Endothelial cell (in vitro differentiated cells): ENCODE results near the gene DENND6B. TPM values are rescaled to one million over a fixed set of nuclear protein-coding genes. Genes with fewer than 3 reads are reported as not detected.

Source experiments
- DNase-seq: peaks from one replicate; pipeline ENCODE4 v3.0.0; 2021; ENCODE audit warnings: low spot score
- H3K27ac Mint-ChIP-seq: one replicate; pipeline ENCODE4 v1.8.0; 2021; ENCODE audit warnings: mixed read lengths, inconsistent platforms; ENCODE audit not compliant: unreplicated experiment
- H3K27me3 Mint-ChIP-seq: one replicate; pipeline ENCODE4 v1.8.0; 2021; ENCODE audit warnings: mild to moderate bottlenecking, moderate library complexity, mixed read lengths, inconsistent platforms; ENCODE audit not compliant: unreplicated experiment
- H3K36me3 Mint-ChIP-seq: one replicate; pipeline ENCODE4 v1.8.0; 2021; ENCODE audit warnings: mild to moderate bottlenecking, low read depth, mixed read lengths, inconsistent platforms; ENCODE audit not compliant: unreplicated experiment
- H3K4me1 Mint-ChIP-seq: one replicate; pipeline ENCODE4 v1.8.0; 2021; ENCODE audit warnings: mild to moderate bottlenecking, mixed read lengths, inconsistent platforms; ENCODE audit not compliant: unreplicated experiment
- H3K4me3 Mint-ChIP-seq: one replicate; pipeline ENCODE4 v1.8.0; 2021; ENCODE audit warnings: mild to moderate bottlenecking, mixed read lengths, inconsistent platforms; ENCODE audit not compliant: unreplicated experiment
- H3K9me3 Mint-ChIP-seq: one replicate; pipeline ENCODE4 v1.8.0; 2021; ENCODE audit warnings: mixed read lengths, inconsistent platforms; ENCODE audit not compliant: unreplicated experiment
- total RNA-seq: library from RNA; stranded (reverse); fragmentation: NEBNext Ultra II Directional; extraction: Animal tissue kit (Norgen Biotek cat#: 25700); gene quantifications from one replicate; pipeline ENCODE4 v1.2.1, GENCODE V29; 2021; ENCODE audit not compliant: unreplicated experiment
- TF ChIP-seq, protein P1 (sequence below): fragments of 200-600 bp; sonication (generic); IDR thresholded peaks from one replicate; pipeline ENCODE4 v1.5.0; 2021; ENCODE audit warnings: antibody characterized with exemption; ENCODE audit not compliant: unreplicated experiment

The DENND6B gene
- total RNA-seq, 1 donor from 2014 or later, result 3.6 TPM

DNA sequence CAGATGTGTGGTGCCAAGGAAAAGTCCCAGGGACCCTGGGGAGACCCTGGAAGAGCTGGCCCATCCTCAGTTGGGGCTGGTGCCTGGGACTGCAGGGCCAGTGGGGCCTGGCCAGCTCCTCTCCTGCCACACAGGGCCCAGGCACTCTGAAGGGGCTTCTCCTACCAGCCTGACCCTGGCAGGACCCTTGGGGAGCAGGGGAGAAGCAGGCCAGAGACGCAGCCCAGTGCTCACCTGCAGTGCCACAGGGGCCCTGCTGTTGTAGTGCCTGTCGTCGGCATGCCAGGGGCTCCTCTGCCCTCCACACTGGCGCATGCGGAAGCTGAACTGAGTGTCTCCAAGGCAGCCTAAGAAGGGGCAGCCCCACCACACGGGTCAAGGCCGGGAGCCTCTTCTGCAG is 9.1 kb downstream of the DENND6B start:
- no peak for DNase-seq
- H3K36me3 Mint-ChIP-seq, result no peaks in the 10 kb centered on the region
- H3K27ac Mint-ChIP-seq, result no peak overlapping the region
- H3K4me3 Mint-ChIP-seq, result no peak overlapping the region
- H3K9me3 Mint-ChIP-seq, result no peaks in the 10 kb centered on the region
- no peaks in the 10 kb centered on the region for H3K27me3 Mint-ChIP-seq
- TF ChIP-seq, protein P1, sequence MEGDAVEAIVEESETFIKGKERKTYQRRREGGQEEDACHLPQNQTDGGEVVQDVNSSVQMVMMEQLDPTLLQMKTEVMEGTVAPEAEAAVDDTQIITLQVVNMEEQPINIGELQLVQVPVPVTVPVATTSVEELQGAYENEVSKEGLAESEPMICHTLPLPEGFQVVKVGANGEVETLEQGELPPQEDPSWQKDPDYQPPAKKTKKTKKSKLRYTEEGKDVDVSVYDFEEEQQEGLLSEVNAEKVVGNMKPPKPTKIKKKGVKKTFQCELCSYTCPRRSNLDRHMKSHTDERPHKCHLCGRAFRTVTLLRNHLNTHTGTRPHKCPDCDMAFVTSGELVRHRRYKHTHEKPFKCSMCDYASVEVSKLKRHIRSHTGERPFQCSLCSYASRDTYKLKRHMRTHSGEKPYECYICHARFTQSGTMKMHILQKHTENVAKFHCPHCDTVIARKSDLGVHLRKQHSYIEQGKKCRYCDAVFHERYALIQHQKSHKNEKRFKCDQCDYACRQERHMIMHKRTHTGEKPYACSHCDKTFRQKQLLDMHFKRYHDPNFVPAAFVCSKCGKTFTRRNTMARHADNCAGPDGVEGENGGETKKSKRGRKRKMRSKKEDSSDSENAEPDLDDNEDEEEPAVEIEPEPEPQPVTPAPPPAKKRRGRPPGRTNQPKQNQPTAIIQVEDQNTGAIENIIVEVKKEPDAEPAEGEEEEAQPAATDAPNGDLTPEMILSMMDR, result no peak
- H3K4me1 Mint-ChIP-seq, result no peaks in the 10 kb centered on the region

DNA sequence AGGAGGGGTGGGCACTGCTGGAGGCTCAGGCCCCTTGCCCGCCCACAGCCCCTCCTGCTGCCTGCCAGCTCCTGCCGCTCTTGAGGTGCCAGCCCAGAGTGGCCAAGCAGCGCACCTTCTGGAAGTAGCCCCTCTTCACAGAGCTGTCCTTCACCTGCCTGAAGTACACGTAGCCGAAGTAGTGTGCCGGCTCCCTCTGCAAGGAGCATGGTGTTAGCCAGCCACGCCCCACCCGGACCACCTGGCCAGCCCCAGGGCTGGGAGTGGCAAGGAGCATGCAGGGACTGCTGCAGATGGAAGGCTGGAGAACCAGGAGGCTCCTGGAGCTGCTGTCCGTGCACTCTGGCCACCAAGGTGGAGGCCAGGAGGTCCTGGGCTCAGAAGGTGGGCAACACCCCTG is 9.6 kb downstream of the DENND6B start:
- Mint-ChIP-seq H3K4me3 (no peak overlapping the region), H3K27ac (no peak overlapping the region), H3K27me3 (no peaks in the 10 kb centered on the region), H3K9me3 (no peaks in the 10 kb centered on the region), H3K36me3 (no peaks in the 10 kb centered on the region), H3K4me1 (no peaks in the 10 kb centered on the region)
- no peak for DNase-seq
- TF ChIP-seq, protein P1, result no peak

DNA sequence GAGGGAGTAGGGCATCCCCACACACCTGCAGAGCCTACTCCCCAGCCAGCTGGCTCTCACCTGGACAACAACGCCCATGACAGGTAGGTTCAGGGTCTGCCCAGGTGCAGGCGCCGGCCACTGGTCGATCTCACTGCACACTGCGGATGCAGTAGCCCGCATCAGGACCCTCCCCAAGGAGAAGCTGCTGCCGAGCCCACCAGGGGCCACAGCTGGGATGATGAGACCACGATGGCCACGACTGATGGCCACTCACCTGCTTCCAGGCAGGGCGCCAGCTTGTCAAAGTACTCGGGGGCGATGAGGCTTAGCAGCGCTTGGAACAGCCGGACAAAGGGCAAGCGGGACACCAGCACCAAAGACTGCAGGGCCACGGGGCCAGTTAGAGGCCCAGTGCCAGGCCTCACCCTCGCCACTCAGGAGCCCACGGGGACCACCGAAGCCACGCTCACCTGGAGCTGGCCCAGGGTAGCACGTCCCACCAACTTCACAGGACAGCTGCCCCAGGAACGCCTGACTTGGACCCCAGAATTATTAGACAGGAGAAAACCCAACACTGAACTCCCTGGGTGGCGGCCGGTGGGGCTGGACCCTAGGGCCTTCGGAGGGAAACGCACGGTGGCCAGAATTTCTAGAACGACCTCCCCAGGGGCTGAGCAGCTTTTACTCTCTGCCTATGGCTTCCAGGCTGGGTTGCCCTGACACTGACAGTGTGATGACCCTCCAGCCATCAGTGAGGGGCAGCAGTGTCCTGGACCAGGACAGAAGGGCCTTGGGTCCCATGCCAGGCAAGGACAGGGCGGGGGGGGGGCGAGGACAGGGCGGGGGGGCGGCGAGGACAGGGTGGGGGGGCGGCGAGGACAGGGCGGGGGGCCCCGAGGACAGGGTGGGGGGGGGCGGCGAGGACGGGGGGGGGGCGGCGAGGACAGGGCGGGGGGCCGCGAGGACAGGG is 10.4 kb downstream of the DENND6B start:
- no peaks in the 10 kb centered on the region for H3K9me3 Mint-ChIP-seq
- TF ChIP-seq, protein P1, result no peak
- peak; percentile 5 for DNase-seq
- no peak overlapping the region for H3K27ac Mint-ChIP-seq
- H3K4me3 Mint-ChIP-seq, result no peak overlapping the region
- H3K27me3 Mint-ChIP-seq, result no peaks in the 10 kb centered on the region
- no peaks in the 10 kb centered on the region for H3K4me1 Mint-ChIP-seq
- H3K36me3 Mint-ChIP-seq, result no peaks in the 10 kb centered on the region

DNA sequence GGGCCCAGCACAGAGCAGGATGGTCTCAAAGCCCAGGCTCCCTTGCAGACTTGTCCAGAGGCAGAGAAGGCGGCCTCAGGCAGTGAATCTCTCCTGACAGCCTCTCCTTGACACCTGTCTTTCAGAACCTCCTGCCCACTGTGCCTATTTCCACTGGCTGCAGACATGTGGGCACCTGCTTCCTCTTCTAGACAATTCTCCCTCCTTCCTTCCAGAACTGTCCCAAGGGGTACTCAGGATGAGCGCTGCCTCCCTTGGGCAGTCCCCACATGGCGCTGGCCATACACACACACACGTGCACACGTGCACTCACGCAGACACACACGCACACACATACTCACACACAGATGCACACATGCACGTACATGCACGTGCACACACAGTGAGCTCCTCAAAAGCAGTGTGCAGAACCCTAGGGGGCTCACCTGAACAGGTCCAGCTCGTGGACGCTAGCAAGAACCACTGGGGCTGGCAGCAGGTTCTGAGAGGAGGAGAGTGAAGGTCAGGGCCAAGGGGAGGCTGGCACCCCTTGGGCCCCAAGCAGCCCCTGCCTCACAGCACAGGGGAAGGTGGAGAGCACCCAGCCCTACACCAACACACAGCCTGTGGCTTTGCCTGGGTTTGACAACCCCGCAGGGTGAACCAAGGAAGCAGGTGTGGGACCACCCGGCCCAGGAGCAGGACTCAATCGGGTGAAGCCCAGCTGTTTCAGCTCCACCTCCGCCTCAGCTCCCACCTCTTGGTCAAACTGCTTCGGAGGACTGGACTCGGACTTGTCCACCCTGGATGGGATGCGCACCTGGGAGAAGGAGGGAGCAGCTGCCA is 11.3 kb downstream of the DENND6B start:
- H3K27me3 Mint-ChIP-seq, result no peaks in the 10 kb centered on the region
- H3K27ac Mint-ChIP-seq, result no peak overlapping the region
- H3K36me3 Mint-ChIP-seq, result no peaks in the 10 kb centered on the region
- no peaks in the 10 kb centered on the region for H3K9me3 Mint-ChIP-seq
- no peak overlapping the region for H3K4me3 Mint-ChIP-seq
- TF ChIP-seq, protein P1, result no peak
- no peak for DNase-seq
- no peaks in the 10 kb centered on the region for H3K4me1 Mint-ChIP-seq
